GM18517 (cell line): Measurements from ENCODE around the gene LYSMD3.
A peak's percentile ranks its signal among the peaks of the same experiment; 100 is the strongest.
"Not testable (repeated sequence)": the region's sequence is repeated elsewhere in the genome, so short reads cannot be mapped to it uniquely, and the experiment has no call there.

Experiments used
- ATAC-seq: cut with Tn5 transposase; IDR thresholded peaks from one replicate; pipeline ENCODE4 v1.9.1; 2021; ENCODE audit warnings: mild to moderate bottlenecking, moderate library complexity; ENCODE audit not compliant: unreplicated experiment

Gene LYSMD3

GRCh38 chr5:90529194-90529938, at the start of gene LYSMD3:
LYSMD3 (minus strand) TSS chr5:90529584; CDS start chr5:90525289, 4,295 bp downstream.
- ATAC-seq, result peak; percentile 87

DNA sequence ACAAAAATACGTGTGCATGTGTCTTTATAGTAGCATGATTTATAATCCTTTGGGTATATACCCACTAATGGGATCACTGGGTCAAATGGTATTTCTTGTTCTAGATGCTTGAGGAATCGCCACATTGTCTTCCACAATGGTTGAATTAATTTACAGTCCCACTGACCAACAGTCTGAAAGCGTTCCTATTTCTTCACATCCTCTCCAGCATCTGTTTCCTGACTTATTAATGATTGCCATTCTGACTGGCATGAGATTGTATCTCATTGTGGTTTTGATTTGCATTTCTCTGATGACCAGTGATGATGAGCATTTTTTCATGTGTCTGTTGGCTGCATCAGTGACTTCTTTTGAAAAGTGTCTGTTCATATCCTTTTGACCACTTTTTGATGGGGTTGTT, 47.2 kb upstream of the LYSMD3 start:
- ATAC-seq, result not testable (repeated sequence)

- ATAC-seq, result no peak
Measured at GRCh38 chr5:90575712-90576111, 46.3 kb upstream of the LYSMD3 start.

DNA sequence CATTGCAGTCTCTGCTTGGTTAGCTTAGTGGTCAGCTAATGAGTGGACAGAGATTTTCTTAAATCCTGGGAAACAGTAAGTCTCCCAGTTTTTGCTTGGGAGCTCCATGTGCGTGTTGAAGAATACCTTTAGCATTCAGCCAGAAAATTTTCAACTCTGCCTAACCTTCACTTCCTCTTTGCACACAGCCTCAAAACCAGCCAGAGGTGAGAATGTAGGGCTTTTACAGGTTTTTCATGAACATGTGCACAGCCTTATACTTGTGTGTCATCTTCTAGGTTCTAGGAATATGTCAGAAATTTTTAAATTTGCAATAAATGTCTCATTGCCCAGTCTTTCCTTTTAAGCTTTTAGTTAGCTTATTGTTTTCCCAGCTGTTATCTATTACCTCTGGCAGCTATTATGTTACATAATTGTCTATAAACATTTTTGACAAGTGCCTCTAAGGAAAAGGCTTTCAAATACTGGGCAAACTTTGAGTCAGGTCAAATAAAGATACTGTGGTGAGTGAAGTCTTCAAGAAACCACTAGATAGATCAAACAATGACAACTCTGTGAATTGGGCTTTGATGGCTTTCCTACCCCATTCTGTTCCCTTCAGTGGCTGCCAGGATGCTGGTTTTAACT, 41.9 kb upstream of the LYSMD3 start:
- ATAC-seq, result no peak

DNA sequence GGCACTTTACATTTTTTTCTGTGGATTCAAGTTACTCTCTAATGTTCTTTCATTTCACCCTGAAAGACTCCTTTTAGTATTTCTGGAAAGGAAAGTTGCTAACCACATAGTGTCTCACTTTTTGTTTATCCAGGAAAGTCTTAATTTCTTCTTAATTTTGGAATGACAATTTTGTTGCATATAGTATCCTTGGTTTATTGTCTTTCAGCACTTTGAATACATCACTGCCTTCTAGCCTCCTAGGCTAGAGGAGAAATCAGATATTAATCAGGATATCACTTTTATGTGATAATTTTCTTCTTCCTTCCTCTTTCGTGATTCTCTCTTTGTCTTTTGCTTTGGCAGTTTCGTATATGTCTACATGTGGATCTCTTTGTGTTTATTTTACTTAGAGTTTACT, 40.6 kb upstream of the LYSMD3 start:
- ATAC-seq, result no peak

- no peak for ATAC-seq
Measured at GRCh38 chr5:90569084-90569483, 39.7 kb upstream of the LYSMD3 start.

- no peak for ATAC-seq
Measured at GRCh38 chr5:90565491-90565890, 36.1 kb upstream of the LYSMD3 start.

GRCh38 chr5:90563108-90563507, 33.7 kb upstream of the LYSMD3 start:
- no peak for ATAC-seq

- no peak for ATAC-seq
Measured at GRCh38 chr5:90562341-90562740, 33.0 kb upstream of the LYSMD3 start.

- no peak for ATAC-seq
Measured at GRCh38 chr5:90561766-90562165, 32.4 kb upstream of the LYSMD3 start.

- ATAC-seq, result no peak
Measured at GRCh38 chr5:90560771-90561170, 31.4 kb upstream of the LYSMD3 start.

- no peak for ATAC-seq
Measured at GRCh38 chr5:90558344-90559192, 29.2 kb upstream of the LYSMD3 start, which contains the start of gene ADGRV1. ADGRV1 (plus strand) TSS chr5:90558797; CDS start chr5:90558896, 99 bp downstream.

DNA sequence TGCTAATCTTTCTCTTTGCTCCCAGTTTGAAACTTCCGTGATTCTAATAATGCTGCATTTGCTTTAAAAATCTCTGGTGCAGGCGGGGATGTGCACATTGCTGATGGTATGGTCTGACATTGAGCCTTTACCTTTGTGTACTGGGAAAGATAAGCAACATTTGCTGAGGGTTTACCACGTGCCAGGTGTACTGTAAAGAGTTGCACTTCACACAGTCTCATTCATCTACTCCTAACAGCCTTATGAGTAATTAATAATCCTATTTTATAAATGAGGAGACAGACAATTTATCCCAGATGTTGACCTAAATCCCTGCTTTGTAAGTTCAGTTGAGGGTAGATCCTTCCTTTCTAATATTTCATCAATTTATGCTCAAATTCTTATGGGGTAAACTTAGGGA, 28.5 kb upstream of the LYSMD3 start:
- ATAC-seq, result no peak

- no peak for ATAC-seq
Measured at GRCh38 chr5:90557391-90557790, 28.0 kb upstream of the LYSMD3 start.

DNA sequence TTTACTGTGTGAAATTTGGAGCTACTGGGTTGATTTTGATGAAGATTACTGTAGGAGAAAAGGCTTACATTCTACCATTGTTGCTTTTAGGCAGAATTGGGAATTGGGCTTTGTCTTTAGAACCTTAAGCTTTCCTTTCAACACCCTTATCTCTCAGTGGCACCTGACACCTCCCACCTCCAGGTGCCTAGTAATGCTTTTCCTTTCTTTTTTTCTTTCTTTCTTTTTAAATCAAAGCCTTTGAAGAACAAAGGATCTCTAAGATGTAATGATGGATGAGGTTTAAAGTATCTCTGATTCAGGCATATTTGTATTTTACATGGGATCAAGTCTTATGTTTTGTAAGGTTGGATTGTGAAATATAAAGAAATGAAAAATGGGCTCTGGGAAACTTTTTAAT, 26.3 kb upstream of the LYSMD3 start:
- ATAC-seq, result no peak

DNA sequence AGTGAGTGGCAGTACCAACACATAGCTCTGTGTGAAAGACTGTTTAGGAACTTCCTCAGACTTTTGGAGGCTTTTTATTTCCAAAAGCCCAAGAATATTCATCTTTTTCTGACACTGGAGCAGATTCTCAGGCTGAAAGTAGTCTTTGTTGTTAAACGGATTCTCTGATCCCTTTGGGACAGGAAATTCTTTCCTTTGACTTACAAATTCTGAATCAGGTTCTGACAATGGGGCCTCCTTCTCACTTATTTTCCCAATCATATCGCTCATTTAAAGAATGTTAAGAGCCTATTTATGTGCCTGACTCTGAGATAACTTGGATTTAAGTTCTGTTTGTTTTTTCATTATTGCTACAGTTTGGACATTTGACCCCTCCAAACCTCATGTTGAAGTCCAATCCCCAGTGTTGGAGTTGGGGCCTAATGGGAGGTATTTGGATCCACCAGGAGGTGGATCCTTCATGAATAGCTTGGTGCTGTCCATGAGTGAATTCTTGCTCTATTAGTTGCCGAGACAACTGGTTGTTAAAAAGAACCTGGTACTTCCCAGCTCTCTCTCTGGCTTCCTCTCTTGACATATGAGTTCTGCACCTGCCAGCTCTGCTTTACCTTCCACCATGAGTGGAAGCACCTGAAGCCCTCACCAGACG, 25.1 kb upstream of the LYSMD3 start:
- no peak for ATAC-seq

GRCh38 chr5:90553711-90554110, 24.3 kb upstream of the LYSMD3 start:
- no peak for ATAC-seq

- no peak for ATAC-seq
Measured at GRCh38 chr5:90551376-90551775, 22.0 kb upstream of the LYSMD3 start.

DNA sequence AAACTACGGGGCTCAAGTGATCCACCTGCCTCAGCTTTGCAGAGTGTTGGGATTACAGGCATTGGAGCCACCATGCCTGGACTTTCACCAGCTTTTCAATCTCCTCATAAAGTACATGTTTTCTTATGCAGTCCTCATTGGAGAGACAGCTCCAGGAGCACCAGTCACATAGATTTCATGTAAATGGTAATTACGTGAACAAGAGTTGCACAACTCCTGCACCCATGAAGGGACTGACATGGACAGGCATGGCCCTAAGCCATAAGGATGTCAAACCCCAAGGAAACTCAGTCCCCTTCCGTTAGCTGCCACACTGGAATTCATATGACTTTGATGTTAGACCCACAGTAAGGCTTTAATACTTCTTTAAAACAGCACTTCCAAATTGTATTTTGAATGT, 21.6 kb upstream of the LYSMD3 start:
- ATAC-seq, result no peak

DNA sequence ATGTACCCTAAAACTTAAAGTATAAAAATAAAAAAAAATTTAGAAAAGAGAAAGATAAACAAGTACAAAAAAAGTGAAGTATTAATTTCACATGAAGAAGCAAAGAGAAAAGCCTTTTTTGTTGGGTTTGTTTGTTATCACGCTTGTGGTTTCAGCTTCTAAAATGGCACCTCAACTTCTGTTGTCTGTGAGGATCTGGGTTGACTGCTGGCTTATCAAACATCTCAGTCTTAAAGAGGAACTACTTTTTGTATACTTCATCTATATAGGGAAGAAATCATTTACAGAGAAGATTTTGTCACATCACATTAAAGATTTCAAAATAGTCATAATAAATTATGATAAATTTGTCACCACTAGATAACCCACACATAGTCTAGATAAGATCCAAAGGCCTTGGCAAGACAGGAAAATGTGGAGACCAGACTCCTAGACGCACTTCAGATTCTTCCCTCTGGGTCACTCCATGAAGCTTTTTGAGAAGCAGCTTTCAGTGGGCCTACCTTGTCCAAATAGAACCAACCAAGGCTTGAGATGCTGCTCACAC, 20.4 kb upstream of the LYSMD3 start:
- no peak for ATAC-seq

DNA sequence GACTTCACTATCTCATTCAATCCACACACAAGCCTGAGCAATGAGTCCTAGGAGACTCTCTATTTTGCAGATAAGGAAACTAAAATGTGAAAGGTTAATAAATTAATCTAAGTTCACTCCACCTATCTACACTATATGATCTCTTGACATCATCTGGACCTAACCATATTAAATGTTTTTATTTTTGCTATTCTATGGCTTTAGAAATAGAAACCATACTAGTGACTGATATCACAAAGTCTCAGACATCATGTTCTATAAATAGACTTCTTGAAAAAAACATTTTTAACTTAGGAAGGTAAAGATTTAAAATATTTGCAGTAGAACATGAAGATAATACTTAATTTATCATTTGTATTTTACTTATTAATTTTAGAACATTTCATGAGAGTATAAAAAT, 19.8 kb upstream of the LYSMD3 start:
- no peak for ATAC-seq
